LHCN-M2 (cell line): ENCODE measurements around the gene CPB1. TPM values are rescaled to one million over a fixed set of nuclear protein-coding genes. Genes with fewer than 3 reads are reported as not detected.
"Not testable (repeated sequence)": the region's sequence is repeated elsewhere in the genome, so short reads cannot be mapped to it uniquely, and the experiment has no call there.

Source experiments
- DNase-seq: peaks from one replicate; pipeline ENCODE4 v3.0.0-alpha.2; 2012; ENCODE audit warnings: low read depth
- polyA plus RNA-seq: library from polyadenylated mRNA; unstranded; fragments of >200 nt; gene quantifications from one replicate; pipeline ENCODE4 v1.2.1, GENCODE V29; 2012; ENCODE audit warnings: missing spikeins
- total RNA-seq: library from RNA; depleted of rRNA; stranded (reverse); fragments of >200 nt; gene quantifications from 2 replicates; pipeline ENCODE4 v1.2.3, GENCODE V29; 2014; rRNA removed

CPB1 gene
- total RNA-seq: not detected in 2 replicates
- polyA plus RNA-seq: 0.09 TPM

DNA sequence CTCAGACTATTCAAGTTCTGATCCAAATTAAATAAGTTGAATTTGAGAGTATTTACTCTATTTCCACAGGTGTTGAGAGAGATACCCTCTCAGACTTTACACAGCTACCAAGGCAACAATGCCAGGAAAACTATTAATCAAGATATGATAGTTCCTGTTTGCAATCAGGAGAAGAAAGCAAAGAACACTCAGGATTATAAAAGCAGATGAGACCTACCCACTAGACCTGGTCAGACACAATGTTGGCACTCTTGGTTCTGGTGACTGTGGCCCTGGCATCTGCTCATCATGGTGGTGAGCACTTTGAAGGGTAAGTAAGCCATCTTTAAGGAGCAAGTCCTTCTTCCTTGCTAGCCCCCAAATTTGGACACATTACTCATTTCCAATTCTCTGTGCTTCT is at the start of gene CPB1:
CPB1 (plus strand) TSS at position 227 of the 400 bp plus-strand sequence; CDS start at position 240, 13 bp downstream.
- no peak for DNase-seq

DNA sequence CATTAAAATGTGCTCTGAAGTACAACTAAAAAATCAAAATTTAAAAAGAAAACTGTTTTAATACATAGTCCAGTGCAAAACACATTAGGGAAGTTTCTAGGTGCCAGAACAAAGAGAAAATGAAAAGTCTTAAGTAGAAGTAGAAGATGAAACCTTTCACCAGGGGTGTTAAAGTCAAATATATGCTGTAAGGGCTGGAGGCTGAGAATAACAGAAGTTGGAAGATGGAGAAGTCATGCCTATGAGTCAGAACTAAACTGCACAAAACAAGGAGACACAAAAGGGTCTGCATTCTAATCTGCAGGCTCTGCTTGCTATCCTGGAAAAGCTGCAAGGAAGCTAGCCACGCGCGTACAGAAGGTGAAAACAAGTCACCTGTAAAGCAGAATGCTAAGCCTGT is 48.7 kb upstream of the CPB1 start:
- DNase-seq: no peak

DNA sequence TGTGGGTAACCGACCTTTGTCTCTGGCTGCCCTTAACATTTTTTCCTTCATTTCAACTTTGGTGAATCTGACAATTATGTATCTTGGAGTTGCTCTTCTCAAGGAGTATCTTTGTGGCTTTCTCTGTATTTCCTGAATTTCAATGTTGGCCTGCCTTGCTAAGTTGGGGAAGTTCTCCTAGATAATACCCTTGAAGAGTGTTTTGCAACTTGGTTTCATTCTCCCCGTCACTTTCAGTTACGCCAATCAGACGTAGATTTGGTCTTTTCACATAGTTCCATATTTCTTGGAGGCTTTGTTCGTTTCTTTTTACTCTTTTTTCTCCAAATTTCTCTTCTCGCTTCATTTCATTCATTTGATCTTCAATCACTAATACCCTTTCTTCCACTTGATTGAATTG is 42.6 kb upstream of the CPB1 start:
- not testable (repeated sequence) for DNase-seq

DNA sequence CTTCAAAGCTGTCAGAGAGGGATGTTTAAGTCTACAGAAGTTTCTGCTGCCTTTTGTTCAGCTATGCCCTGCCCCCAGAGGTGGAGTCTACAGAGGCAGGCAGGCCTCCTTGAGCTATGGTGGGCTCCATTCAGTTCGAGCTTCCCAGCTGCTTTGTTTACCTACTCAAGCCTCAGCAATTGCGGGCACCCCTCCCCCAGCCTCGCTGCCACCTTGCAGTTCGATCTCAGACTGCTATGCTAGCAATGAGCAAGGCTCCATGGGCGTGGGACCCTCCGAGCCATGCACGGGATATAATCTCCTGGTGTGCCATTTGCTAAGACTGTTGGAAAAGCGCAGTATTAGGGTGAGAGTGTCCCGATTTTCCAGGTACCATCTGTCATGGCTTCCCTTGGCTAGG is 41.5 kb upstream of the CPB1 start:
- DNase-seq: not testable (repeated sequence)

DNA sequence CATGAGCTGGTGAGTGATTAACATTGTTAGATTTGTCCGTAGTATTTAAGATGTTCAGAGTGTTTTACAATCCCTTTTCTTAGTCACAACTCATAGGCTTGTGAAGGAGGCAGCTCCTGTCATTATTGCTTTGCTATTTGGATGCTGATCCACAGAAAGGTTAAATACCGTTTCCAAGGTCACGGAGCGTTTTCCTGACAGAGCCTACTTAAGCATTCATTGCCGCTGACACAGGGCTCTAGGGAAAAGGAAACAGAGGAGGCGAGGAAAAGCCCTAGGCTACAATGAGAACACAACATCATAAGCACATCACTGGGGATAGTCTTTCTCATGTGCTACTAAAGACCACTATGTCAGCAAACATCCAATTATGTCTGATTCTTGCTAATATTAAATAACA is 38.5 kb upstream of the CPB1 start:
- DNase-seq: peak; percentile 91

DNA sequence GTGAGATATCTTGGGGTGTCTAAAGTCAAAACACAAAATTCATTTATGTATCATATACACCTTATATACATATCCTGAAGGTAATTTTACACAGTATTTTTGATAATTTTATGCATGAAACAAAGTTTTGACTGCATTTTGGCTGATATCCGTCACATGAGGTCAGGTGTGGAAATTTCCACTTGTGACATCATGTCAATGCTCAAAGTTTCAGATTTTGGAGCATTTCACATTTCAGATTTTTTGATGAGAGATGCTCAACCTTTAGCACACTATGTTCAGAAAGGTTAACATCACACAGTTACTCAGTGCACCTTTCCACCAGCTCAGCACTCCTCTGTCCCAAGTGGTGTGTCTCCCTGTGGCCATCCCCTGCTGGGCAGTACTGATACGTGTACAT is 37.7 kb upstream of the CPB1 start:
- no peak for DNase-seq

DNA sequence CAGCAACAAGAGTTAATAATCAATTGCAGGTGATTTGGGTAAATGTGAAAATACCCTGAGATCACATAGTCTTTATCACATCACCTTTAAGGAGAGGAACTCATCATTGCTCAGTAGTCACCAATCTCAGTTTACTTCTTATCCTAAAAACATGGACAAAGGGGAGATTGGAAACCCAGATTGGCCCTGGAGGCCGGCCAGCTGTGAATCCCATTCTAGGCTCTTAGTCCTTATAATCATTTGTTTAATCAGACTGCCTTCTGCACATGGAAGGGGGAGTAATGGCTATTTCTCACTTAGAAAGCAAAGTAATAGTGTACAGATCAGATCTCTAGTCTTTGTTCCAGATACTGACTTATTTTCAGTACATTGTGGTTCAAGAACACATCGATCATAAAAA is 37.2 kb upstream of the CPB1 start:
- DNase-seq: no peak

DNA sequence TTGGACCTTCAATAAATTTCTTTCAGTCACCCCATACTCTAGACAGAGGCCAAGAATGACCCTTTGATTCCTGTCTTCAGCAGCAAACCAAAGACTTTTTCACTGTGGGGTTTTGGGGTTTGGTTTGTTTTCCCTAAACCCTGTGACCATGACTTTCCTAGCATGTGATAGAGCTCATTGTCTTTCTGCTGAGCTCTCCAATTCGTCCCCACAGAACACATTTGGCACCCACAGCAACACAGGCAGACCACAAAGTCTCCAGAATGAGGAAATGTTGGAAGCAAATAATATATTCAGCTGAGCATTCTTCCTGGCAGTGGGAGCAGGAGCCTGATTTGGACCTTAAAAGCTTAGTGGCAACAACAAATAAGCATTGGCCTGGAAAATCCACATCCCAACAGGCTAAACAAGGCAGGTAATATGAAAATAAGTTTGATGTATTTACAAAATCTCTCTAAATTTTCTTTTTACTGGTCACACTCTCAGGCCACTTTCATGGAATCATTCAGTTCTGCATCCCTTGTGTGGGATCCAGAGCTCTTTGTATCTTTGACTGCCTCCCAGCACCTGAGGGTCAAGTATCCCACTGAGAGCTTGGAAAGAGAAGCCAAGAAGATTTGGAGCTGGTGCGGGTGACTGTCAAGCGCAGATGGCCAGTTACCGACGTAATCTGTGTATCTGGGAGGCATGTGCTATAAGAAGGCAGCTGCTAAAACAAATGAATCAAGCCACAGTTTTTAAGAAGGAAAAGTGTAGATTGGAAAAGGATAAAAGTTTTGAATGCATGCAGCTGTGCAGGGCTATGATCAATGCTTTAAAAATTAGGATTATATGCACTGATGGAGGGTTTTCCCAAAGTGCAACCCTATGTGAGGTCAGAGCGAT is 36.5 kb upstream of the CPB1 start:
- peak; percentile 92 for DNase-seq

DNA sequence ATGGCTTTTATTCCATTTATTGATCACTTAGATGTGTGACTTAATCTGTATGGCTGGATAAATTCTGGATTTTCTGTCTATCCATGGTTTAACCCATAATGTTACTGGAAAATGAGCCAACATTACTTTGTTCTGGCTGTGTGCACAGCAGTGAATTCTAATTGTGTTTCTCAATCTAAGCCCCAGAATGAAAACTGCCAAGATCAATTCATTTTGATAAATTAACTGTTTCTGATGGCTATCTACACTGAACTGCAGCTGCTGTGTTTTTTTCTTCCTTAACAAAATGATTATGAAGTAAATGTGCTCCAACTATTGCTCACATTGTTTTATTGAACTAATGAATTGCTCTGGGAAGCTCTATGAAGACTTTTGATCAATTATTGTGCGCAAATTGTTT is 35.7 kb upstream of the CPB1 start:
- no peak for DNase-seq

DNA sequence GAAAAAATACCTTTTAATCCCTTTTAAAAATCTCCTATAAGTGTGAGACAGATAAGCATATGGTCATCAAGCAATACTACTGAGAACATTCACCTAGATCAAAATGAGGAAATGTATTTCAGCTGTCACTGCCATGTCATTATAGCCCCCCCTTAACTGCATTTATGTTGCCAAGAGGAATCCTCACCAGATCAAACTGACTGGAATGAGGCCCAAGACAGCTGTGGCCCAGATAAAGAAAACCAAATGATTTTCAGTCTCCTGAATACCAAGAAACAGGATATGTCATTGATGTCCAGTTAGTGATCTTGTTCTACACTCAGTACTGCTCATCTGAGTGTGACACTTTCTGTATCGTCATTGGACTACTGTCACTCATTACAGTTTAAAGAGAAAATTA is 35.1 kb upstream of the CPB1 start:
- DNase-seq: peak; percentile 49

DNA sequence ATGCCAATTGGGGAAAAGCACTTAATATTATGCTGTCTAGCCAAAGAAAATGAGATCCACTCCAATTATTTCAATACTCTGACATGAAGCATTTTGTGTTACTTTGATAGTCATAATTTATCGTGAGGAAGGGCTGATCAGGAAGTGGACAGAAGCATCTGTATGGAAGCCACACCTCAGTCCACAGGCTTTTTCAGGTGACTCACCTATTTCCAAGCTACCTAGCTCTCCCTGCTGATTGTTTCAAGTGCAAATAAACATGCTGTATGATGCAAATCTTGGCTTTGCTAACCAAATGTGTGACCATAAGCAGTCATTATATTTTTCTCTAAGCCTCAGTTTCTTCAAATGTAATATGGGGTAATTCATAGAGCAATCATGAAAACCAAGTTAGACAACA is 30.8 kb upstream of the CPB1 start:
- no peak for DNase-seq

DNA sequence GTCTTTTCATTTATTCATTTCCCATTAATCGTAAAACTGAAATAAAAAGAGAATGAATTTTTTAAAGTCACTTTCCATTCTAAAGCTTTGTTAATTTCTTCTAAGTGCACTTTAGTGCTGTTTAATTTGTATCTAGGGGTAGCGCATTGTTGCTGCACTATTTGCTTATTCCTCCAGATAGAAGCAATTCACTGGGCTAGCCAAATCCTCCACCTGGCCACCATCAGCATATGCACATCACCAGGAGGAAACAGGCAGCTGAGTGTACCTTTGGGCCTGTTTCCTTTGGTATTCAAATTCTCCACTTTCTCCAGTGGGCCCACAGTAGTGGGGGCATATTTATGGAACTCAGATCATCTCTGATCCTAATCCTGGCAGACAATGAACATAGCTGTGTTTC is 29.8 kb upstream of the CPB1 start:
- DNase-seq: no peak

DNA sequence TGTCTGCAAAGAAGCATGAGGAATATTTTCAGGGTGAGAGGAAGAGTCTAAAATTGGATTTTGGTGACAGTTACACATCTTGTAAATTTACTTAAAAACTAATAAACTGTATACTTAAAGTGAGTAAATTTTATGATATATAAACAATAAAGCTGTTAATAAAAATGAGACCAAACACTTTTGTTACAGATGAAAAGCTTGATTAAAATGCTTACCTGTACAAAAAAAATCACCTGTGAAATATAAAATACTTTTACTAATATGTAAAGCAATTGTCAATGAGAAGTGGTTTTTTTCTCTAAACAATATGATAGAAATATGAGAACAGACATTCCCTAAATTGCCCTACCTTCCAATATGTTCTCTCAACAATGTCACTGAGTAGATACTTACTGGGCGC is 27.2 kb upstream of the CPB1 start:
- DNase-seq: no peak

DNA sequence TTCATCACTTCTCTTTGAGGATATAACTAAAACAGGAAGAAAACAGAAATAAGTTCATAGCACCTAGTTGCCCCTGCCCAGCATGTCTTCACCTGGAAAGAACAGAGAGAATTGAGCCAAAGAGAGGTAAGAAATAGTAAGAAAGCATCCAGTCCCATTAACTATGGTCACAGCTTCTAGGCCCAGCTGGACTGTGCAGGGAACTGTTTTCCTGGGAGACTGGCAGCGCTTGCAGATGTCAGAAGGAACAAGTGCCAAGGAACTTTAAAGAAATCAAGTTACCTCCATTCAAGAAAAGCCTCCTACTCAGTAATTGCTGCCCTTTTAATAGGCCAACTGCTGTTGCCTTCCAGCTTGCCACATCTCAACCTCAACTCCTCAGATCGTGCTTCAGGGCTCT is 17.8 kb upstream of the CPB1 start:
- no peak for DNase-seq

DNA sequence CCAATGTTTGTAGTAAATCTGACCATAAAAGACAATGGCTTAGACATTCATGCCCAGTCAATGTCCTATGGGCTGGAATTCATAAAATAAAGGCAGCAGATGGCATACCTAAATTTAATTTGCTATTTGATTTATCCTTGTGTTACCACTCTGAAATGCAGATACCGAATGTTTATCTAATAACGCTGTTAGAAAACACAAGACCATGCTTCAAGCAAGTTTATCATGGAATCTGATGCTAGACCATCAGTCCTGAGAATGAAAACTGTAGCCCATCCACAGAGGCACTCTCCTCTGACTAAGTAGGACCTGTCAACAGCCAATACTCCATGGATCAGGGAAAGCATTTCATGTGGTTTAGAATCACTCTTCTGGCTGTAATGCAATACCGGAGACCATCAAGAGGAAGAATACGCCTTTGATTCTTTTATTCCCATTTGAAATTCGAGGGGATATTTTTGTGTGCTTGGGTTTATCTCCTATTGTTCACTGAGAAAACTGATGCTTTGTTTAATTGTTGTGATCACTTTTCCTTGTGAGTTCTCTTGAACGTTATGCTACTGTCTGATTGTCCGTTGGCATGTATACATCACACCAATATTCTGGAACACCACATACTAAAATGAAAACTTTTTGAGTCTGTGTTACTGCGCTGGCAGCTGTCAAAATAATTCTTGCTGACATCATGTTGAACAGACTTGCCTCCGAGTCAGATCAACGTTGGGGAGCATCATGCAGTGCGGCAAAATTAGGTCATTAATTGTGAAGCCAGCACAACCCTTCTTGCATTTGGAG is 12.1 kb upstream of the CPB1 start:
- DNase-seq: peak; percentile 75

DNA sequence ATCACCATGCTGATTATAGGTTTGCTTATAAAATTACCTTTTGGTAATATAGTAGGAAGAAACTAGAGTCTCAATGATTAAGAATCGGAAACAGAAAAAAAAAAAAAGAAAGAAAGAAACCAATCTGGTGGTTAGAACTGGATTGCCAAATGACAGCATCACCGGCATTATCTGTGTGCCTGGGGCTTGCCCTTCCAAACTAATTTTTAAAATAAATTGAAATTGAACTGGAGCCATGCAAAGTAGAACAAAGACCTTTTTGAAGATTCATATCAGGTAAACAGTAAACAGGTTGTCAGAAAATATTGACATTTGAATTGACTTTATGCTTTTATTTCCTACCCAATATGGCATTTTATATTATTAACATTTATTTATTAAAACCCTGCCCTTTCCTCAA is 11.2 kb upstream of the CPB1 start:
- DNase-seq: no peak

DNA sequence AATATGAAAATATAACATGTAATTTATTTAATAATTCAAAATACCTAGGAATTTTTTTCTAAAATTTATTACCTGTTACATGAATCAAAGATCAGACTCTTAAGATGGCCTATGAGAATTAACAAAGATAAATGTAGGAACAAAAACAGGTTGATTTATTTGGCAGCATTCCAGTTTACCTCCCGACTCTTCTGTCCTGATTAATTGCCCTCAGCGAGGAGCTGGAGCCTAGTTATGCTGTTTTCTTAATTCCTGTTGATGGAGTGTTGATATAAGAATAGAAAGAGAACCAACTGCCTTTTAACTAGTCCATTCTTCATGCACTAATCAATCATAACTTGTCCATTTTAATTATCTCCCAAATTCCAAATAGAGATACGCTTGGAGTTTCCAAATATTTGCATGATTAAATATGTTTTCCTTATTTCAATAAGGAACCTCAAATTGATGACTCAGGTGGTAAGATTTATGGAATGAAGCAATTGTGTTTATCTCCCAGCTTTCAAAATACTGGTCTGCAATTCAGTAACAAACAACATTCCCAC is 10.6 kb upstream of the CPB1 start:
- DNase-seq: no peak

DNA sequence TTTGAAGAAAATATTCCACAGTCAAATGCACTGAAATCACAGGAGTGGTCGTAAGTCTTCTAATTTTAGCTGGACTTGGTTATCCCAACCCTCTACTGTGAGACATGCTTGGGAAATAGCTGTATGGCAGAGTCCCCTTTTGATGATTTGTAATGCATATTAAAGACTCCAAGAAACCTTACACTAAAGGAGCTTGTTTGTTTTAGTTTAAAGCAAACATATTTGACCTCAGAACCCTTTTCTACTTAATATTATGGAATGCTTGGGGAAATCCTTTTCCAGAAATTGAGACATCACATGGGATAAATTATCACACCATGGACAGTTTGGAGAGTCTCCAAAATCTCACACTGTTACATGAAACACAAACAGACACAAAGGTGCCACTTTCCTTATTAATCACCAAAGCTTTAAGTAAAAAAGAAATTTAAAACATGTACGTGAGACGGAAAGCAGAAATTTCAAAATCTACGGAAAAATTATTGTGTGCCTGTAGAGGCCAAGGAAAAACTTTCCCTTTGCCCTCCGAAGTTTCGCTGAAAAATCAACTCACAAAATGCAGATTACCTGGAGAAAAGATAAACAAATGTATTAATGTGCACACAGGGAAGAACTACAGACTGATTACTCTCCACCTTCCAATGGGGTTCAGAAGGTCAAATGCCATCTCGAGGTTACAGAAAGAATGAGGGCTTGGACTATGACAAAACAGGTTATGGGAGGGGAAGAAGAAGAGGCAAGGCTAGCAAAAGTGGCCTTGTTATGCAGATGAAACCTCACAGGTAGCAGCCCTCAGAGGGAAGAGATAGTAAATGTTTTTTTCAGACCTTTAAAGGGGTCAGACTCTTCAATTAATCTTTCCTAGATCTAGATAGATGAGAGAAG is 7.0 kb upstream of the CPB1 start:
- no peak for DNase-seq

DNA sequence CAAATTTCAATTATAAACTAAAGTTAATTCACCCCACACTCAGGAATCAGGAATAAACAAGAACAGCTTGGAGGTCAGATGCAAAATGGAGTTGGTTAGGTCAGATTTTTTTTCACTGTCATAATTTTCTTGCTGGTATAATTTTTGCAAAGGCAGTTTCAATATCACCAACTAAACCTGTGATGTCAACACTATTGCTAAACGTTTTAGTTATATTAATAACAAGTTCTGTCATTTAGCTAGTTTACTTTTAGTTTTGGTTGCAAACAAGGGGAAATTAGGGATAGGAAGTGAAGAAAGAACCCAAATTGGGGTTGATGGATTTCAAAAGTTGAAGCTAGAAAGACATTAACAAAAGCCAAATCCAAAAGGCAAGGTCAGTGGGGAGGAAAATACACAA is 4.6 kb upstream of the CPB1 start:
- DNase-seq: no peak

DNA sequence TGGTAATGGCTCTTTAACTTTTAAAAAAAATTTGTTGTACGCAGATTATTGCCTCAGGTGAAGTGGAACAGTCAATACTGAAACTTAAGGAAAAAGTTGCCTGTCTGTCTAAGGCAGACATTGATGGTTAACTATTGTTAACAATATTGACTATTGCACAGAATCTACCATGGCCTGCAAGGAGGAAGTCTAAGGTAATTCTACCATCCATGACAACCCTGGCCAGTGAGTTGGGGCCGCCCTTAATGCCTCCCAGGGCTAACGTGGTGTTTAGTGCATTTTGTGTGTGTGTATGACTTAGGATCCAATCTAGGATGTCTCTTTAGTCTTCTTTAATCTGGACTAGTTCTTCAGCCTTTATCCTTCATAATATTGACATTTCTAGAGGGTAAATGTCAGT is 2.1 kb upstream of the CPB1 start:
- no peak for DNase-seq

DNA sequence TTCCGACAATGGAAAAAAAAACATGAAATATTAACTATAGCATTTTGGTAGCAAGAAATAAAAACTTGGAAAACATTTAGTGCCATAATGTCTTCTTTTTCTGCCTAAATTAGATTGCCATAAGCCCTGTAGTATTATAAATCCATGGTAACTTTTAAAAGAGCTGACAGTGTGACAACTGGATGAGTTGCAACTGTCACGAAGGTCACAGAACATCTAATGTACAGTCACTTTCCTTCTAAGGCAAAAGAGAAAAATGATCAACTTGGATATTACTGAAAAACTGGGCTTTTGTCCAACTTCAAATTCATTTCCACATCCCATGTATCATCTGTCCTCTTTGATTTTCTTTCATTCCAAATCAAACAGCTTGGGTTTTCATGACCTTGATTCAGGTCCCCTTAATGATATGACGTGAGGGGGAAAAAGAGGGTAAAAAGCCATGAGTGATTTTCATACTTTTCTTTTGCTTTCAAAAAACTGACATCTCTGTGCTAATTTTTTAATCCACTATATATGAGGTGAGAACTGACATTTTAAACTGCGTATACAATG is 602 bp downstream of the CPB1 start:
- peak; percentile 17 for DNase-seq
